ENCODE results near the gene ZFHX3.

ZFHX3 gene

DNA sequence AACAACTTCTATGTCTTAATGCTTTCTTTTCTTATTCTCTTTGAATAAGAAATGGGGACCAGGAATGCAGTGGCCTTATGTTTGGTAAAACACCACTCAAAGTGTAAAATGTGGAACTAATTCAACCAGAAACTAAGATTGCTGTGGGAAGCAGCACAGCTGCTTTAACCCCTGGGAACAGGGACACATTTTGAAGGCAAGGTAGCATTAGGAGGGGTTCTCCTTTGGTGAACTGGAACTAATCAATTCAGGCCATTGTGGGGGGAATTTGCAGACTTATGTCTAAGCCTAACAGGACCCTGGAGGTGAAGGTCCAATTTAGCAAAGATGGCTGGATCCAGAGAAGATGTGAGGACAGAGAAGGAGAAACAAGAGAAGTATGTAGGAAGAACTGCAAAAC lies 256.1 kb downstream of the ZFHX3 start:
- DNase-seq (ENCODE audit: low read depth) = no peak

DNA sequence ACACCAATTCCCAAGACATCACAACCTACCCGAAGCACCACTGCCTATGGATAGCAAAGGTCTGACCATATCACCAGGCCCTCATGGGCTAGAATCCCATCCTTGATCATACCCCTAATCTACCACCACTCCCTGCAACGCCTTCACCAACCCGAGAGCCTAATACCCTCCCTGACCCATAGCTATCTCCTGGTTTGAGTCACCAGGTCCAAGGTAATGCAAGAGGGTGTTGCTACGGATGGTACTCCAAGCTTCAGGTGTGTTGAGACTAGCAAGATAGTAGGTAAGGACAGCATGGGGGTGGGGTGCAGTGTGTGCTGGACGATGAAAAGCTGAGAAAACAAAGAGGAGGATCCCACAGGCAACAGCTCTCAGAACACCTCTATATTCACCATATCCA lies 258.0 kb downstream of the ZFHX3 start:
- DNase-seq (ENCODE audit: low read depth) = no peak

DNA sequence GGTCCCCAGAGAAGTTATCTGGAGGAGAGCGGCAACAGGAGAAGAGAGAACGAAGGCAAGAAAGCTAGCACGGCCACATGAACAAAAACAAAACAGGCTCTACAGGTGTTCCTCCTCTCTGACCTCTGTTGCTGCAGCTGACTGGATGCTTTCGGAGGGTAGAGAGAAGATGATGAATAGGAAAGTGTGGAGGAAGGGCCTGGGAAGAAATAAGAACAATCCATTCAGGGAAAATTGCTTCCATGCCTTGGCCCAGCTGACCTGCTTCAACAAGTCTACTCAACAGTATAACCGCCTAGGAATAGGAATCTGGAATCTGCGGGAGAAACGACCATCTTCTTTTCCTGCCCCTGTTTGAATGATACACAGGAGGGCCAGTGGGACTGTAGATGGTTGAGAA lies 258.5 kb downstream of the ZFHX3 start:
- no peak for DNase-seq (ENCODE audit: low read depth)

DNA sequence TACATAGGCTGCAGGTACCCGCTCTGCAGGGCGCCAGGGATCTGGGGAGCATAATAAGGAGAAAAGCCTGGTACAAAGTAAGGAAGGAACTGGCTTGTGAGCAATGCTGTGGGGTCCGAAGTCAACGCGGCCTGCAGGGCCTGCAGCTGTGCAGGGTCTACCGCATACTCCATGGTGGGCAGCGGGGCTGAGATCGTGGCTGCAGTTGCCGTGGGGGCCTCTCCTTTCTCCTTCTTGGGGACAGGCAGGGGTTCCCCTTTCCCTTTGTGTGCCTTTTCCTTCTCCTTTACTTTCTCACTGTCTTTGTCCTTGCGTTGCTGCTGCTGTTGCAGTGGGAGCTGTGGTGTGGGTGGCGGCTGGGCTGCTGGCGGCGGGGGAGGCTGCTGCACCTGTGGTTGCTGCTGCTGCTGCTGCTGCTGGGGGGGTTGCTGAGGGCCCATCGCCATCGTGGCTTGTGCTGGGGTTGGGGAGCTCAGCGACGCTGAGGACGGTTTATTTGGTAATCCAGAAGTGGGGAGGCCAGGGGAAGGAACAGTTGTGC lies 259.6 kb downstream of the ZFHX3 start:
- DNase-seq (ENCODE audit: low read depth) = no peak

DNA sequence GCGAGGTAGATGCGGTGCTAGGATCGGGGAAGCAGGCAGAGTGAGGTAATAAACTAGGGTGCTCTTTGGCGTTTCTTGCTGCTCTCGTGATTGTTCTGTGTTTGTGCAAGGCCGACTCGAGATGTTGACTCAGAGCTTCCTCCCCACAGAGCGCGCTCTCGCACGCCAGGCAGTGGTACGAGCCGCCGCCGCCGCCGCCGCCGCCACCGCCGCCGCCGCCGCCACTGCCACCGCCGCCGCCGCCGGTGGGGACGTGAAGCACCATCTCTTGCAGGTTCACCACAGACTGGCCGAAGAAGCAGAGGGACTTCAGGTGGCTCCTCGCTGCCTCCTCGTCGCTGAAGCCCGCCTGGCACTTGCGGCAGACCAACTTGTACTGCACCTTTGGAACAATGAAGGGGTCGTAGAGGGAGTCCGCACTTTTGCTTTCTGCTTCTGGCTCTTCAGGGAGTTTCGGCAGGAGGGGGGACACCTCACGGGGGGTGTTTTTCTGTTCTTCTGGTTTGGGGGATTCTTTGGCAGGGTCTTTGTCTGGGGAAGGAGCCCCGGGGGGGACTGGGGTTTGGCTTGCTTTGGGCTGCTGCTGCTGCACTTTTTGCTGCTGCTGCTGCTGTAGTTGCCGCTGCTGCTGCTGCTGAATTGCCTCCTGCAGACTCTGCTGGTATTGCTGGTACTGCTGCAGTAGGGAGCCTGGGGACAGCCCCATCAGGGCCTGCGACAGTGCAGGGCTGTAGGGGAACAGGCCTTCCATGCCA lies 260.2 kb downstream of the ZFHX3 start:
- DNase-seq (ENCODE audit: low read depth) = peak; percentile 25

DNA sequence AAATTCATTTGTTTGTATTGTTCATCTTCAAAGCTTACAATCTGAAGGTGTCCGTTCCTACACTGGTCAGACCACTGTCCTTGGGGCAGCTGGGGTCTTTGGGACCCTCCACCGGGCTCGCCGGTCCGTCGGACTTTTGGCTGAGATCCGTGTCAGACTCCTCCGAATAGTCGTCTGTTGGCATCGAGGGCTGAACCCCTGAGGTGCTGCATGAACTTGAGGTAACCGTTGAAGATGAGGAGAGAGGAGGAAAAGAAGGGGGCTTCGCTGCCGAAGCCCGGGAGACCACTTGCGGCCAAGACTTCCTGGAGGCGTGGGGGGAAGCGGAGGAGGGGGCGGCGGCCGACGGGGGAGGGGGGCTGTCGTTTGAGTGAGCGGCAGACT lies 260.8 kb downstream of the ZFHX3 start:
- no peak for DNase-seq (ENCODE audit: low read depth)

DNA sequence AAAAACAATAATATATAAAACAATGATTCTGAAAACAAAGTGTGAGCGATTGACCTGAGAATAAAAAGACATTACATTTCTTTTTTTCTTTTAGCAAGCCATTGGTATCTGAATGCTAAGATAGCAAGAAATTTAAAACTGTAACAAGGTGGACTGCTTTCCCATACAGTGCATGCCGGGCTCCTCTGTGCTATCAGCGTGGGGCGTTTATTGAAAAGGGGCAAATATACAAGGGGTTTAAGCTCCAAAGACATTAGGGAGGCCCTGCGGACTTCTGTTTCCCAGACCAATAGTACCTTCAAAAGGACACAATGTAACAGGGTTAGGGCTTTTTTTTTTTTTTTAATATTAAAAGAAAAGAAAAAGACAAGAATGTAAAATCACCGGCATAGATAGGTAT lies 261.3 kb downstream of the ZFHX3 start:
- no peak for DNase-seq (ENCODE audit: low read depth)

DNA sequence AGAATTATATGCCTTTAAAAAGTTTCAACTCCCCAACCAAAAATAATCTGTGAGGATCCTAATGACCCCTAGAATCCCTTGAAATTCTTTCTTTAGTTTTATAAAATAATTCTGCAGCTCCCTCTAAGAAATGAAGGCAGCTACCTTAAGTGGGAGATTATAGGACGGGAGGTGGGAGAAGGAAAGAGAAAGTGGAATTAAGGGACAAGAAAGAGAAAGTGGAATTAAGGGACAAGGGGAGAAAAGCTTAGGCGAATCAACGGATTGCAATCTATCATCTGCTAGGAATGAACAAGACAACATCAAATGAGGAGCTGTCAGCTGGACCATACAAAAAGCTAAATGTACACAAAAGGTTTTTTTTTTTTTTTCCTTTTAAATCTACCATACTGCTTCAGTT lies 262.0 kb downstream of the ZFHX3 start:
- DNase-seq (ENCODE audit: low read depth) = no peak

DNA sequence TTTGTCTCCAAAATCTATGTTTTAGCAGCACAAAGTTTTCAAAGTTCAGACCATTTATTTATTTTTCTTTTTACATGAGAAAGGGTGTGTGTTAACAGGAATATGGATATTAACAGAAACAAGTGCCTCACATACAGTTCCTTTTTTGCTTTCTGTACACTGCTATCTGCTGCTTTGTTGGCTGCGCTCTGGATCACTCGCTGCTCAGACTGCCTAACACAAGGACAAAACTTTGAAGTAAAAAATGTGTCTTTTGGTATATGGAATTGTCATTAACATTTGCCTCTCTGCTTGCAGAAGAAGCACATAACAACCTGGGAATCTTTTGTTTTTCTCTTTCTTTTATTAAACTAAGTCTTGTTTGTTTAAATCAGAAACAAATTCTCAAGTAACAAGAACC lies 262.8 kb downstream of the ZFHX3 start:
- DNase-seq (ENCODE audit: low read depth) = no peak

DNA sequence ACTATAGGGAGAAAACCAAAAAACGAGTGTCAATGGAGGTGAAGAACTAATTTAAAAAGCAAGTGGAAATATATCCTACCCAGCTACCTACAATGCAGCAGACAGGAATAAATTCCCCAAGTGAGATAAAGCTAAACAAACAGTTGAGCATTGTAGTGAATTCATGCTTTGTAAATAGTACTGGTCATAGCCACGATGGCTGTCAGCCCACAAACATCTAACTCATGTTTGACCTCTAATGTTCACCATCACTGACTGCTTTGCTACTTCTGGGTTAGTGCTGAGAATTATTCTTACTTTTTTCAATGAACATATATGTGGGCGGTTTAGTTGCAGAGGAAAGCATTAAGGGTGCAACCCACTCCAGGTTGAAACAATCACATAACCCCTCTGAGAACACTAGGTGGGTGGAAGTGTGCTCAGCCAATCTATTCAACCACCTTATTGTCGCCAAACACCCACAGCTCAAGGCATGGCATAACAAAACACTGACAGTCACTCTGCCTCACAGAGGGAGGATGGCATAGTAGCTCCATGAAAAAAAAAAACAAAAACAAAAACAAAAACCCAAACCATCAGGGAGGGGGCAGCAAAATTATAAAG lies 264.1 kb downstream of the ZFHX3 start:
- DNase-seq (ENCODE audit: low read depth) = no peak

- DNase-seq (ENCODE audit: low read depth) = no peak
Measured at GRCh38 chr16:72769876-72770275, 278.1 kb downstream of the ZFHX3 start.

DNA sequence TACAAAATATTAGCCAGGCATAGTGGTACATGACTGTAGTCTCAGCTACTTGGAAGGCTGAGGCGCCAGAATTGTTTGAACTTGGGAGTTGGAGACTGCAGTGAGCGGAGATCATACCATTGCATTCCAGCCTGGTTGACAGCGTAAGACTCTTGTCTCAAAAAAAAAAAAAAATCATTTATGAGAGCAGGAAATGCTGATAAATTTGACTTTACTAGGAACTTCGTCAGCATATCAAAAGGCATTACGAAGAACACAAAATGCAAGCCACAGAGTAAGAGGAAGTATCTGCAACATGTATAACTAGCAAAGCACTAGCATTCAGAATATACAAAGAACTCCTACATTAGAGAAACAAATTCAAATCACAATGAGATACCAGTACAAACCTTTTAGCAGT lies 279.3 kb downstream of the ZFHX3 start:
- DNase-seq (ENCODE audit: low read depth) = no peak

DNA sequence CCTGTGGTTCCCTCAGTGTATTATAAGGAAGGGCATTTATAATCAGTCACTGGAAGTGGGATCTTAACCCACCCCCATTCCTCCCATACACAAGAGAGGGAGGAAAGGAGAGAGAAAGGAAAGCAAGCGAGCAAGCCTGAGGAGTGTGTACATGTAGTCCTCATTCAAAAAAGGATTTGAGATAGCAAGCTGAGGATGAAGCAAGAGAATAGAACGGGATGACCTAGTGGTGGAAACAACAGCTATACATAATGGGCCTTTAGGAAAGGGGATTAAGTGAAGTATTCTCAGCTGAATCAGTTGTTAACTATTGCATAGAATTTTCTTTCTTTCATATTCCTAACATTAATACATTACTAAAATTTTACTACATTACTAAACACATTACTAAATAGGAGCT lies 281.4 kb downstream of the ZFHX3 start:
- DNase-seq (ENCODE audit: low read depth) = no peak

- DNase-seq (ENCODE audit: low read depth) = no peak
Measured at GRCh38 chr16:72764015-72764654, 283.8 kb downstream of the ZFHX3 start.

GRCh38 chr16:72760581-72760980 lies 287.3 kb downstream of the ZFHX3 start:
- DNase-seq (ENCODE audit: low read depth) = no peak

DNA sequence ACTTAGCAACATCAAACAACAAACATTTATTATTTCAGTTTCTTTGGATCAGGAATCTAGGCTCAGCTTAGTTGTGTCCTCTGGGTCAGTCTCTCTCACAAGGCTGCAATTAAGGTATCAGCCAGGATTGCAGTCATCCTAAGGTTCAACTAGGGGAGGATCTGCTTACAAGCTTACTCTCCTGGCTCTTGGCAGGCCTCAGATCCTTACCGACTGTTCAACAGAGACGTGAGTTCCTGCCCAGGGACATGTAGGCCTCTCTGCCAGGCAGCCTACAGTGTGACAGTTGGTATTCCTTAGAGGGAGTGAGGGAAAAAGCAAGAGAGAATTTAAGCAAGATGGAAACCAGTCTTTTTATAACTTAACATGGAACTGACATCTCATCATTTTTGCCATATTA lies 294.0 kb downstream of the ZFHX3 start:
- no peak for DNase-seq (ENCODE audit: low read depth)

DNA sequence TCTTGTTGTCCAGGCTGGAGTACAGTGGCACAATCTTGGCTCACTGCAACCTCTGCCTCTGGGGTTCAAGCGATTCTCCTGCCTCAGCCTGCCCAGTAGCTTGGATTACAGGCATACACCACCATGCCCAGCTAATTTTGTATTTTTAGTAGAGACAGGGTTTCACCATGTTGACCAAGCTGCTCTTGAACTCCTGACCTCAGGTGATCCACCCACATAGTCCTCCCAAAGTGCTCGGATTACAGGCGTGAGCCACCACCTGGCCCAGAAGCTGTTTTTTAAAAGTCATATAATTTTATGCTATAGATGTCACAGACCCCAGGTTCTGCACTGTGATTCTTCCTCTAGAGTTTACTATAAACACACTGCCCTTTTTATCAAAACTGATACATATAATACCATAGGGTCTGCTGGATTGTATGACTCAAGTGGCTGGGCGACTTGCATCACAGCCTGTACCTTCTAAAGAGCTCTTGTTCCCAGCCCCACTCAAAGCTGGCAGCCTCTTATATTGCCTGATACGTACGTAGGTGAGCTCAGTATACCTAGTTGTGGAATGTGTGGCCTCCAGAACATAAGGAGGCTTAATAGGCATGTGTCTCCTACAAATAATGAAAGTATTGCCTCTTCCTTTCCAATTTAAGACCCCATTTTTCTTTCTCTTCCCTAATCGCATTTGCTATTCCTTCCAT lies 295.8 kb downstream of the ZFHX3 start:
- DNase-seq (ENCODE audit: low read depth) = no peak

DNA sequence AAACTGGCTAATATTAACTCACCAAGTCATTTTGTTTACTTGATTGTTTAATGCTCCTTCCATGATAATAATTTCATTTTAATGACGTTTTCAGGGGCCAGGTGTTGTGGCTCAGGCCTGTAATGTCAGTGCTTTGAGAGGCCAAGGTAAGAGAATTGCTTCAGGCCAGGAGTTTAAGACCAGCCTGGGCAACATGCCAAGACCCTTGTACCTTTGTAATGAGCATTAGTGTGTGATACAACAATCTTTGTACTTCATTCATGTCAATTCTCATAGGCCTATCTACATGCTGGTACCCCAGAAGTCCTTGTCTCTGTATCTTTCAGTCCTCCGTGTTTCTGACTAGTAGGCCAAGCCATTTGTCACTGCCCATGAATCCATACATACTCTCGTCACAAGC lies 296.9 kb downstream of the ZFHX3 start:
- no peak for DNase-seq (ENCODE audit: low read depth)

DNA sequence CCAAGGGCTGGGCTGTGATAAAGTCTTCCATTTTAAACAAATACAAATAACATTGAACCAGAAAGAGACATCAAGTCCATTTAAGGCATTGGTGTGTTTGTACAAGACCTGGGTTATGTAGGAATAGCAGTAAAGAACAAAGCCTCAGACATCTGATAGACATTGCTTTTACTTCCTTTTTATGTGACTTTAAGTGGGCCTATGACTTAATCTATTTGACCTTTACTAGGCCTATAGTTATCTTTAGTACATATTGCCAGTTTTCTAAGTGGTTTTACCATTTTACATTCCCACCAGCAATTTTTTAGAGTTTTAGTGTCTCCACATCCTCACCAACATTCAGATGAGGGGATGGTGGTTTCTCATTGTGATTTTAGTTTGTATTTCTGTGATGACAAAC lies 298.8 kb downstream of the ZFHX3 start:
- no peak for DNase-seq (ENCODE audit: low read depth)

DNA sequence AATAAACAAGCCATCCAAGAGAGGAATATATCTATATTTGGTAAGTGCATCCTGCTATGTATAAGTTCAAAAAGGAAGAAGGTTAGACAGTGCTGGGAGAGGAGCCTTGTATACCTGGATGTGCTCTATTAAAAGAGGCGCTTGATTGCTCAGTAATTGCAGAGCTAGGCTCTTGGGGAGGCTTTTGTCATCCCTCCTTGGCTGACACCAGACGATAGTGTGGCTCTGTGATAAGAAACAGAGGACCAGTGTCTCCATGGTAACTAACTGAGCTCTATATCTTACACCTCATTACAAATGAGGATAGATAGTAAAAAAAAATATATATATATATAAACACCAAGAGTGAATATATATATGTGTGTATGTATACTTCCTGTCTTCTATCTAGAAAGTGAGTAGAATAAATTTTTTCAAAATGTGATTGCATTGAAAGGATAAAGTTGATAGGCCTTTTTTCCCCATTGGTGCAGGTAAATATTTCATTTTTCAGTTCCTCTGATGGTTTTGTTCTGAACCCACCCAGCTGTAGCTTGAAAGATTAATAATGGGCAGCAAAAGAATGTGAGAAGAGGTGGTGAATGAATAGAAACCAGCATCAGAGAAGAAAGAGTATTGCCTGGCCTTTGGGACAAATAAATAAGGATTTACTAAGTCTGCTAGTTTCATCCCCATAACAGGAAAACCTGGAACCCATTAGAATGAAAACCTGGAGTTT lies 303.7 kb downstream of the ZFHX3 start:
- no peak for DNase-seq (ENCODE audit: low read depth)

DNA sequence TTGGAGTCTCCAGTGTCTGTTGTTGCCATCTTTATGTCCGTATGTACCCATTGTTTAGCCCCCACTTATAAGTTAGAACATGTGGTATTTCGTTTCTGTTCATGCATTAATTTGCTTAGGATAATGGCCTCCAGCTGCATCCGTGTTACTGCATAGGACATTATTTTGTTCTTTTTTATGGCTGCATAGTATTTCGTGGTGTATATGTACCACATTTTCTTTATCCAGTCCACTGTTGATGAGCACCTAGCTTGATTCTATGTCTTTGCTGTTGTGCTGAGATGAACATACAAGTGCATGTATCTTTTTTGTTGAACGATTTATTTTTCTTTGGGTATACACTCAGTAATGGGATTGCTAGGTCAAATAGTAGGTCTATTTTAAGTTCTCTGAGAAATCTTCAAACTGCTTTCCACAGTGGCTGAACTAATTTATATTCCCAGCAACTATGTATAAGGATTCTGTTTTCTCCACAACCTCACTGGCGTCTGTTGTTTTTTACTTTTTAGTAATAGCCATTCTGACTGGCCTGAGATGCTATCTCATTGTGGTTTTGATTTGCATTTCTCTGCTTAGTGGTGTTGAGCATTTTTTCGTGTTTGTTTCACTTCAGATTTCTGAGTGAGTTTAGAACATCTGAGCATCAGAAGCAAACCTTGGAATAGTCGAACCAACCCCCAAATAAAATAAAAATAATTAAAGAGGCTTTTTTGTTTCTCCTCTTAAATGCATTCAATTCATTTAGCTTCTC lies 304.7 kb downstream of the ZFHX3 start:
- no peak for DNase-seq (ENCODE audit: low read depth)

All from CMK (cell line).